Measurements from ENCODE around the gene GLB1L2.
A peak's percentile ranks its signal among the peaks of the same experiment; 100 is the strongest.

GLB1L2 gene

GRCh38 chr11:134370526-134371435 lies 39.0 kb downstream of the GLB1L2 start:
- DNase-seq, result no peak

- no peak for DNase-seq
Observed at GRCh38 chr11:134371436-134372185, 39.8 kb downstream of the GLB1L2 start.

GRCh38 chr11:134372536-134372935 lies 40.7 kb downstream of the GLB1L2 start:
- no peak for DNase-seq

DNA sequence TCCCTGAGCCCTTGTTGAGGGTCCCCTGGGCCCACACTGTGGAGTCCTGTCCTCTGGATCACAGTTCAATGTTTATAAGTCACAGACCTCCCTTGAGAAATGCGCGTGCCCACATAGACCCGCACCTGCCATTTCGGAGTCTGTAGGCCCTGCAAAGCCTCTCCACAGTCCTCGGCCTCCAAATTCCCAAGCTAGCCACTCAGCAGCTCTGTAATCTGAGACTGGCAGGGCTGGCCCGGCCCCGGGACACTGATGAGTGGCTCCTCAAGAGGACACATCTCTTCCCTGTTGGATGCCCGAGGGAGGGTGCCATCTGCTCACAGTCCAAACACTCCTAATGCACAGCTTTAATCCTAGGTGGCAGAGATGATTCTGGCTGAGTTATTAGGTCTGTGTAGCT lies 41.2 kb downstream of the GLB1L2 start:
- DNase-seq, result no peak

DNA sequence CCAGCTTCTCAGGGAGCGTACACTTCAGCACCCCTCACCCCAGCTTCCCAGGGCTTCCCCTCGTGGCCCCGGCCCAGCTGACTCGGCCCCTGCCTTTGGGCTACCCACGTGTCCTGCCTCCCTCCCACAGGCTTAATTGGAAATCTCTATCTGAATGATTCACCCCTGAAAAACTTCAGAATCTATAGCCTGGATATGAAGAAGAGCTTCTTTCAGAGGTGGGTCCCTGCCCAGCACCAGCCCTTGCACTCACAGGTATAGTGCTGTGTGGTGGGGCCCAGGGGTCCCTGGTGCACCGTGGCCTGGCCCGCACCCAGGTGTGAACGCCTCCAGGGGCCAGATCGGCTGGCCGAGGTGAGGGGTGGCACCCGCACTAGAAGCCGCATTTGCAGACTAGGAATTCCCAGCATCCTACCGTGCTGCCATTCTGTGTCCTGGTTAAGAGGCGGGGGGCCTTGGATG lies 41.8 kb downstream of the GLB1L2 start:
- DNase-seq, result no peak

GRCh38 chr11:134374171-134374570 lies 42.4 kb downstream of the GLB1L2 start:
- DNase-seq, result no peak

GRCh38 chr11:134374891-134375550 lies 43.2 kb downstream of the GLB1L2 start:
- DNase-seq, result no peak

DNA sequence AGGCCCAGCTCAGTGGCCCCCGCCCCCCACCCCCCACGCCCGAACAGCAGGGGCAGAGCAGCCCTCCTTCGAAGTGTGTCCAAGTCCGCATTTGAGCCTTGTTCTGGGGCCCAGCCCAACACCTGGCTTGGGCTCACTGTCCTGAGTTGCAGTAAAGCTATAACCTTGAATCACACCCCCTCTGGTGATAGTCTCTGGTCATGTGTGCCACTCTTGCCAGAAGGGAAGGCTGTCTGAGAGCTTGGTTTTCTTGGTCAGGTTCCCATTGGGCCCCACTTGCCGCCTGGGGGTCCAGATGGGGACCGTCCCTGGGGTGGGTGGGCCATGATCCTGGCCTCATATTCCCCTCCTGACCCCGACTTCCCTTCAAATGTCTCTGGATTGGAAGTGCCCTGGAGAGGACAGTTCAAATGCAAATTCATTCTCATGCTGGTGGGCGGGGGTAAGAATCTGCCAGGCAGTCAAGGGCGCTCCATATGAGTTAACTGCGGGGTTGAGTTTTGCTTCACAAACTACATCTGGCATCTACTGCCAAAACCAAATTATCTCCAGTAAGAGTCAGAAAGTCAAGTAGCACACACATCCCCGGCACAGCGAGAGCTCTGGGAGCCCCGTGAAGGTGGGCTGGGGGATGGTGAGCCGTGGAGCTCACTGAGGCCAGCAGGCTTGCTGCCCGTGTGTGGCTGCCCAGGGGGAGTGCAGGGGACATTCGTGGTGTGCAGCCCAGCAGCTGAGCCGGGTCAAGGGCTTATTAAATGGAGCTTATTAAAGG lies 44.5 kb downstream of the GLB1L2 start:
- DNase-seq, result no peak

DNA sequence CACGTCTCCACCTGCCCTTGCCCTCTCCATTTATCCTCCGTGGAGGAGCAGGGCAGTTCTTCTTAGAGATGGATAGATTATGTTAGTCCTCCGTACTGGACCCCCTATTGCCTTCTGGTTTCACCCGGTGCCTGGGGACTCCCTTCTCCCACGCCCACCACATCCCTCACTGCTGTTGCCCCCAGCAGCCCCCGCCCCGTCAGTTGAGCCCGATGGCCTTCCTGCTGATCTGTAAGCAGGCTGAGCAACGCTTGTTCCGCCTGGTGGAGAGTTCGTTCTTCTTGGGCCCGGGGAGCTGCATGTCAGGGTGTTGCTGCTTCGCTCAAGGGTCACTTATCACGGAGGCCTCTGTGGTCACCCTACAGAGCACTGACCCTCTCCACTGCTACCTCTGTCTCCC lies 46.1 kb downstream of the GLB1L2 start:
- no peak for DNase-seq

DNA sequence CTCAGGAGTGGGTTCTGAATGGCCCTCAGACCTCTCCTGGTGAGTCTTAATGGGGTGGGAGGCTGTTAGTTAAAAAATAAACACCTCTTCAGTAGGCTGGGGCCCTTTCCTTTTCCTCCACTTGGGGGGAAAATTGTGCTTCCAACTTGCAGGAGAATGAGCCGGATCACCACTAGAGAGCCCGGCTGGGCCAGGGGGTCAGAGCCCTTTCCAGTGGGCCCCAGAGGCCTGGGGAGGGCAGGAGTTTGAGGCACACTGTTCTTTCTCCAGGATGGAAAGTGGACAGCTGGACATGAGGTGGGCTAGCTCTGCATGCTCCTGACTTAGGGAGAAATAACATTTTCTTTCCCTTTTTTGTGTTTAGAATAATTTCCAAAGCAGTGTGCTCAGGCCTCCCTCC lies 47.5 kb downstream of the GLB1L2 start:
- DNase-seq, result no peak

- DNase-seq, result no peak
Observed at GRCh38 chr11:134380229-134380628, 48.4 kb downstream of the GLB1L2 start.

GRCh38 chr11:134380785-134381184 lies 49.0 kb downstream of the GLB1L2 start:
- no peak for DNase-seq

- DNase-seq, result no peak
Observed at GRCh38 chr11:134382257-134382656, 50.5 kb downstream of the GLB1L2 start.

DNA sequence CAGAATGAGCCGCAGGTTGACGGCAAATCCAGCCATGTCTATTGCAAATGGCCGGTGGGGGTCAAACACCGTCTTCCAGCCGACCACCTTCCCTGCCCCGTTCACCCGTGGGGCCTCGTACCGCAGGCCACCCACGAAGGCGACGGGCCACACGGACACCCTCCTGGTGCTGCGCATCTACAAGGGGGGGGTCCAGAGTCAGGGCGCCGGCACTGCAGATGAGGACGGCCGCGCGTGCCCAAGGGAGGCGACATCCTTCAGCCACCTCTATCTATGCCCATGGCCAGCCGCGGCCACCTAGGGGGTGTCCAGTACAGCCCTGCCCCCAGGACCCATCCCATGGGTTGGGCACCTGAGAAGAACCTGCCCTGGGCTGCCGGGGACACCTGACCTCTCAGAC lies 51.0 kb downstream of the GLB1L2 start:
- no peak for DNase-seq

DNA sequence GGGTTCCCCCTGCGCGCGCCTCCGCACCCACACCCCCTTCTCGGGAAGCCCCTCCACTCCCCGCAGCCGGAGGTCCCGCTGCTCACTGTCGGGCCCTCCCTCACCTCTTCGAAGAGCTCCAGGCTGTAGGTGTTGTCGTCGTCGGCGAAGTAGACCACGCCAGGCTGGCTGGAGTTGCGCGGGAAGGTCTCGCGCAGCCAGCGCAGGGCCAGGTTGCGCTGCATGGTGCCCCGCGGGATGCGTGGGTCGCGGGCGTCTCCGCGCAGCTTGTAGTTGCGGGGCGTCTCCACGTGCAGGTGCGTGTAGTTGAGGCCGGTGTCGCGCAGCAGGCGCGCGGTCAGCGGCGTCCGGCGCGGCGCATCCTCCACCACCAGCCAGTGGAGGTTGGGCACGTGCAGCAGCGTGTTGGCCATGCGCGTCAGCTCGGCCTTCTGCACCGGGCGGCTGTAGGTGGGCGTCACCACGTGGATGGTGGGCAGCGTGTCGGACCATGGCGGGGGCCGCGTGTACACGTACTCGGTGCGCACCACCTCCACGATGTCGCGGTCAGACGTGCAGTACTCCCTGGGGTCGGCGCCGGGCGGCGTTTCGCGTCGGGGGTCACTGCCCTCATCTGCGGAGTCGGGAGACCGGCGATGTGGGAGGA lies 51.9 kb downstream of the GLB1L2 start:
- no peak for DNase-seq

DNA sequence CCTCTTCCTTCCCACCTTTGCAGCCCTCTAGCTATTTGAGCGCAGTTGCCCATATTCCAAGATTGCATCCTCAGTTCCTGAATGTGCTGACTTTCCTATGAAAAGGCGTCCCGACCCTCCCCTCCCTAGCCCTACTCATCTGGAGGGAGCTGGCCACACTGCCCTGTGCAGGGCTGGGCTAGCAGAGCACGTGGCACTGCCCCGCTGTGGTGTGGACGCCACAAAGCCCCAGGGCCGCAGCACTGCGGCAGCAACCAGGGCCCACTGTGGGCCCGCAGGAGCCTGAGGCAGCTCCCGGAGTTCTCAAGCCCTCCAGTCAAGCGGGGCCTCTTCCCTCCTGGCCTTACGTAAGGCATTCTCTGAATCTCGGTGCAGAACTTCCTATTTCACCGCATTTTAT lies 52.6 kb downstream of the GLB1L2 start:
- DNase-seq, result no peak

DNA sequence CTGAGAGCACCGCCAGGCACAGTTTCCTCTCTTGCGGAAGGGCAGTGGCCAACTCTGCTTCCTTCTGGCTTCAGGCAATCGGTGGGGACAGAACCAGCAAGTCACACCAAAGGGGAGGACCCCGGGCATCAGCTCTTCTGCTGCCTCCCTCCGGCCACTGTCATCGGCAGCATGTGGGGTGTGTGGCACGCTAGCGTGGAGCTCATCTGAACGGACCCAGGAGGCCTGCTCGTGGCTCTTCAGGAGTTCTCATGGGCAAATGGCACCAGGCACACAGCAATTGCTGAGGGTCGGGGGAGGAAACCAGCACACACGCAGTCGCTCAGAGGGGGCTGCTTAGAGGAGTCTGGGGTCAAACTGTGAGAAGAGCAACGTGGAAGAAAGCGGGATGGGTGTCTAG lies 53.4 kb downstream of the GLB1L2 start:
- DNase-seq, result no peak

DNA sequence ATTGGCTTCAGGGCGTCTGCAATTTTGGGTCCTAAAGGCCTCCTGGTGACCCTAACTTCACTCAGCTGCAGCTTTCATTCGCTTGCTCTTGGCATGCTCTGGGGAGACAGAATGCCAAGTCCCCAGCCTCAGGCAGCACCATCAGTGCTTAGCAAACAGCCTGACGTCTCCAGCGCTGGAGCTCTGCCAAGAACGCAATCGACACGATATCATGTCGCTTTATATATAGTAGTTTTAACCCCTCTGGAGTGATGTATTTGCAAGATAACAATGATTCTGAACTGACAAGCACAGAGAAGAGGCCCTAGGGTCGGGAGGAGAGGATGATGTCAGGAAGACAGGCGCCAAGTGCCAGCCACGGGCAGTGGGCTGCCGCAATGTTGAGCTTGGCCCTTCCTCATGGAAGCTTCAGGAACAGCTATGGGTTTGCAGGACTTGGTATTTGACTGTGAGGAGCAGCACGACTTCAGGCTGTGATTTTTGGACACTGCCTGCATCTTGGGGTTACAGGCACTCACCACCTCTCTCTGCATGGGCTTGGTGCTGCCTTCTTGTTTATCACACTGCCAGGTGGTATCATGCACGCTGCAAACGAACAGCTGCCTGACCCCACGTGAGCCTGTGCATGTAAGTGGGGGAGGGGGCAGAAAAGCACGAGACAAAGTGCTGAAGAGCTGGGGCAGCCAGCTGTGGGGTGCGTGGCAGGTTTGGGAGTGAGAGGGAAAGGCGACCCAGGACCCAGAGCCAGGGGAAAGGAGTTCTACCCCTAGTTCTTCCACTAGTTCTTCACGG lies 54.2 kb downstream of the GLB1L2 start:
- DNase-seq, result peak; percentile 40

- DNase-seq, result no peak
Observed at GRCh38 chr11:134386945-134387344, 55.2 kb downstream of the GLB1L2 start.

- no peak for DNase-seq
Observed at GRCh38 chr11:134387501-134387900, 55.7 kb downstream of the GLB1L2 start.

DNA sequence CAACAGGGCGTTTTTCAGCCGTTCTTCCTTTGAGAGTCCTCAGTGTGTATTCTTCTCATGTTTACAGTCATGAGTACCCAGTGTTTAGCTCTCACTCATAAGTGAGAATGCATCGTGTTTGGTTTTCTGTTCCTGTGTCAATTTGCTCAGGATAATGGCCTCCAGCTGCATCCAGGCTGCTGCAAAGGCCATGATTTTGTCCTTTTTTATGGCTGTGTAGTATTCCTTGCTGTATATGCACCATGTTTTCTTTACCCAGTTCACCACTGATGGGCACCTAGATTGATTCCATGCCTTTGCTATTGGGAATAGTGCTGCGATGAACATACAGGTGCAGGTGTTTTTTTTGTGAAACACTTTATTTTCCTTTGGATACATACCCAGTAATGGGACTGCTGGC lies 56.8 kb downstream of the GLB1L2 start:
- DNase-seq, result no peak

All from femur (tissue), 1 donor.